Measurements from ENCODE around the gene ALMS1.
"Not testable (repeated sequence)": the region's sequence is repeated elsewhere in the genome, so short reads cannot be mapped to it uniquely, and the experiment has no call there.

Gene ALMS1

GRCh38 chr2:73494031-73494430 lies 108.4 kb downstream of the ALMS1 start:
- no peaks in the 10 kb centered on the region for H3K4me1 ChIP-seq
- H3K27me3 ChIP-seq (ENCODE audit: low read depth): no peaks in the 10 kb centered on the region
- in situ Hi-C loops (cut with MboI; ENCODE audit: low sequenced_read_pairs): no loop called here
- H3K9me3 ChIP-seq: no peaks in the 10 kb centered on the region
- H3K4me3 ChIP-seq: no peak overlapping the region
- peaks cover 23% of the 10 kb centered on the region for H3K36me3 ChIP-seq (replicated peaks)
- no peak for DNase-seq (ENCODE audit: low spot score in 2 of 2)

DNA sequence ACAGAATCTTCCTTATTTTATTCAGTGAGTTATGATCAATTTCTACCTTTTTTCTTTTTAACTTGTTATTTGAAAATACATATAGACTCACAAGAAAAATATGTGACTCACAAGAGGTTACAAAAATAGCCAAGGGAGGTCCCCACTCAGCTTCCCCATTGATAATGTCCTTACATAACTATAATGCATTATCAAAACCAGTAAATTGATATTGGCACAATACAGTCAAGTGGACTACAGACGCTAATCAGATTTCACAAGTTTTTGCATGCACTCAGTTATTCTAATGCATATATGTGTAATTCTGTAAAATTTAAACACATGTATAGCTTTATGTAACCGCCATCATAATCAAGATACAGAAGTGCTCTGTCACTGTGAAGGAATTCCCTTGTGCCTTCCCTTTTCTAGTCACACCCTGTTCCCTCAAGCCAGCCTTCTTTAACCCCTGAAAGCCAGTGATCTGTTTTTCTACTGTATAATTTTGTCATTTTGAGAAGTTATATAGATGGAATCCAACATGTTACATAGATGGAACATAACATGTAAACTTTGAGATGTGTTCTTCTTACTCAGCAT lies 118.4 kb downstream of the ALMS1 start:
- no peak for DNase-seq (ENCODE audit: low spot score in 2 of 2)
- no peaks in the 10 kb centered on the region for H3K9me3 ChIP-seq
- H3K4me1 ChIP-seq: no peaks in the 10 kb centered on the region
- H3K27me3 ChIP-seq (ENCODE audit: low read depth): no peaks in the 10 kb centered on the region
- no peak overlapping the region for H3K4me3 ChIP-seq
- no peaks in the 10 kb centered on the region for H3K36me3 ChIP-seq (replicated peaks)
- in situ Hi-C loops (cut with MboI; ENCODE audit: low sequenced_read_pairs): no loop called here

- H3K9me3 ChIP-seq; H3K4me3 ChIP-seq; in situ Hi-C loops (cut with MboI; ENCODE audit: low sequenced_read_pairs); DNase-seq (ENCODE audit: low spot score in 2 of 2); H3K4me1 ChIP-seq; H3K27me3 ChIP-seq (ENCODE audit: low read depth); H3K36me3 ChIP-seq (replicated peaks): not testable (repeated sequence)
Measured at GRCh38 chr2:73504850-73505249, 119.2 kb downstream of the ALMS1 start.

GRCh38 chr2:73510470-73510869 lies 124.8 kb downstream of the ALMS1 start:
- H3K36me3 ChIP-seq (replicated peaks); H3K27me3 ChIP-seq (ENCODE audit: low read depth); in situ Hi-C loops (cut with MboI; ENCODE audit: low sequenced_read_pairs); H3K4me3 ChIP-seq; H3K4me1 ChIP-seq; DNase-seq (ENCODE audit: low spot score in 2 of 2); H3K9me3 ChIP-seq: not testable (repeated sequence)

DNA sequence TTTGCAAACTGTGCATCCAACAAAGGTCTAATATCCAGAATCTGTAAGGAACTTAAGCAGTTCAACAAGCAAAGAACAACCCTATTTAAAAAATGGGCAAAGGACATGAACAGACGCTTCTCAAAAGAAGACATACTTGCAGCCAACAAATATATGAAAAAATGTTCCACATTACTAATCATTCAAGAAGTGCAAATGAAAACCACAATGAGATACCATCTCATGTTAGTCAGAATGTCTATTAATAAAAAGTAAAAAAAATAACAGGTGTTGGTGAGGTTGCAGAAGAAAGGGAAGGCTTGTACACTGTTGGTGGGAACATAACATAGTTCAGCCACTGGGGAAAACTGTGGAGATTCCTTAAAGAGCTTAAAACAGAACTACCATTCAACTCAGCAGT lies 130.4 kb downstream of the ALMS1 start:
- H3K9me3 ChIP-seq: no peaks in the 10 kb centered on the region
- H3K4me3 ChIP-seq: no peak overlapping the region
- H3K27me3 ChIP-seq (ENCODE audit: low read depth): no peaks in the 10 kb centered on the region
- DNase-seq (ENCODE audit: low spot score in 2 of 2): no peak
- H3K4me1 ChIP-seq: no peaks in the 10 kb centered on the region
- in situ Hi-C loops (cut with MboI; ENCODE audit: low sequenced_read_pairs): no loop called here
- H3K36me3 ChIP-seq (replicated peaks): no peaks in the 10 kb centered on the region; the same call in 1 of the 2 replicates

- Histone ChIP-seq H3K4me3 (no peak overlapping the region), H3K4me1 (no peaks in the 10 kb centered on the region), H3K36me3 (replicated peaks) (no peaks in the 10 kb centered on the region; the same call in 1 of the 2 replicates), H3K27me3 (ENCODE audit: low read depth) (no peaks in the 10 kb centered on the region), H3K9me3 (peaks cover 5% of the 10 kb centered on the region; the same call in 1 of the 2 replicates)
- DNase-seq (ENCODE audit: low spot score in 2 of 2): no peak
- in situ Hi-C loops (cut with MboI; ENCODE audit: low sequenced_read_pairs): no loop called here
Measured at GRCh38 chr2:73528688-73529087, 143.1 kb downstream of the ALMS1 start.

GRCh38 chr2:73530773-73531172 lies 145.1 kb downstream of the ALMS1 start:
- H3K4me1 ChIP-seq; H3K36me3 ChIP-seq (replicated peaks); DNase-seq (ENCODE audit: low spot score in 2 of 2); H3K27me3 ChIP-seq (ENCODE audit: low read depth); in situ Hi-C loops (cut with MboI; ENCODE audit: low sequenced_read_pairs); H3K4me3 ChIP-seq; H3K9me3 ChIP-seq: not testable (repeated sequence)

DNA sequence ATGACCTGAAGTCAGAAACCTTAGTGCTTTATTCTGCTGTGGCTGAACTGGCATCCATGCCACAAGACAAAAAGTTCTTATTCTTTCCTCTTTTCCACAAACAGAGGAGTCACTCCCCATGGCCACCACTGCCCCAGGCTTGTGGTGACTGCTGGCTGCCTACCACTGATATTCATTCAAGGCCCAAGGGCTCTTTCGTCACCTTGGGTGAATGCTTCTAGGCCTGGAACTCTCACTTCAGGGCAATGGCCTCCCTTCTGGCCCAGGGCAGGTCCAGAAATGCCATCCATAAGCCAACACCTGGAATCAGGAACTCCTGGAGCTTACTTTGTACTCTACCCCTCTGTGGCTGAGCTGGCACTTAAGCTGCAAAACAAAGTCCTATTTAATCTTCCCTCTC lies 146.7 kb downstream of the ALMS1 start:
- Histone ChIP-seq H3K4me1 (no peaks in the 10 kb centered on the region), H3K4me3 (no peak overlapping the region), H3K9me3 (peaks cover 5% of the 10 kb centered on the region; the same call in 1 of the 2 replicates), H3K36me3 (replicated peaks) (peaks cover 11% of the 10 kb centered on the region), H3K27me3 (ENCODE audit: low read depth) (no peaks in the 10 kb centered on the region)
- in situ Hi-C loops (cut with MboI; ENCODE audit: low sequenced_read_pairs): no loop called here
- DNase-seq (ENCODE audit: low spot score in 2 of 2): no peak

DNA sequence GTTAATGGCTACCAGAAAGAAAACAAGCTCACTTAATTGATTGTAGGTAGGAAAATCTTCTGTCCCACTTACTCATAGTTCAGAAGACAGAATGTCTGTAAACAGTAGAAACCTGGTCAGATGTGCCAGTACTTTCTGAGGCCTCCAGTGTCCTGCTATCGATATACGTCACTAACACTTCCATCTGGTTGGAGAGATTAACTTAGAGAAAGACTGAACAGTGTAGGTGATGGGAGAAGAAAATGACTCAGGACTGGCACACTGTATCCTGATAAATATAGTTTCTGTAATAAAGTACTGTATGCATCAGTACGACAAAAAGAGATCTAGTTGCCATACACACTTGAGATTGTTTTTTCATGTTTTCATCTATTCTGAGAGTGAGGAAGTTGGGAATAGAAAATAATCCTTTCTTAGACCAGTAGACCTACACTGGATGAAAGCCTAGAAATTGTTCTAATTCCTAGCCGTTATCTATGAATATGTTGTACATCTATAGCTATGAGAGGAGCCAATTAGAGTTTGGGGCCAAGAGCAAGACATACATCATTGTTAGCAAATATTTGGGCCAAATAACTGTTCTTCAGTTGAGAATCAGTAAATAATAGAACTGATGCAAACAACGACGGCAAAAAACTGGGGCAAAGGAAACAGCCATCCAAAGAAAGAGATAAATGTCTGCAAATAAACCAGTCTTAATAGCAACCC lies 150.7 kb downstream of the ALMS1 start:
- no peak overlapping the region for H3K4me3 ChIP-seq
- no peaks in the 10 kb centered on the region for H3K9me3 ChIP-seq
- no peaks in the 10 kb centered on the region for H3K27me3 ChIP-seq (ENCODE audit: low read depth)
- no peaks in the 10 kb centered on the region for H3K4me1 ChIP-seq
- in situ Hi-C loops (cut with MboI; ENCODE audit: low sequenced_read_pairs): no loop called here
- no peak for DNase-seq (ENCODE audit: low spot score in 2 of 2)
- peaks cover 11% of the 10 kb centered on the region for H3K36me3 ChIP-seq (replicated peaks)

- peak; percentile 68 to 73 for DNase-seq (ENCODE audit: low spot score in 2 of 2)
- peaks cover 13% of the 10 kb centered on the region for H3K4me1 ChIP-seq
- H3K36me3 ChIP-seq (replicated peaks); H3K4me3 ChIP-seq; H3K27me3 ChIP-seq (ENCODE audit: low read depth); H3K9me3 ChIP-seq; in situ Hi-C loops (cut with MboI; ENCODE audit: low sequenced_read_pairs): not testable (repeated sequence)
Measured at GRCh38 chr2:73560875-73561274, 175.2 kb downstream of the ALMS1 start.

DNA sequence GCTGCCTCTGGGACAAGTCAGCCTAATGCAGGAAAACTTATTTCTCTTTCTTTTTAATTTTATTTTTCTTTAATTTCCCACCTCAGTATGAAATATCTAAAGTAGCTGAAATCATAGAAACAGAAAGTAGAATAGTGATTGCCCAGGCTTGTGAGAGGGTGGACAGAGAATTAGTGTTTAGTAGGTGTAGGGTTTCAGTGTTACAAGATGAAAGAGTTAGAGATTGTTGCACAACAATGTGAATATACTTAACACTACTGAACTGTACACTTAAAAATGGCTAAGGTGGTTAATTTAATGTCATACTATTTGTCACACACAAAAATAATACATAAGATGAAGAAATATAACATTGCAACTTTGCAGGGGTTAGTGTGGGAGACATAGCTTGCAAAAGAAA lies 175.8 kb downstream of the ALMS1 start:
- peaks cover 13% of the 10 kb centered on the region for H3K4me1 ChIP-seq
- in situ Hi-C loops (cut with MboI; ENCODE audit: low sequenced_read_pairs): no loop called here
- no peak overlapping the region for H3K4me3 ChIP-seq
- no peaks in the 10 kb centered on the region for H3K9me3 ChIP-seq
- no peaks in the 10 kb centered on the region for H3K27me3 ChIP-seq (ENCODE audit: low read depth)
- H3K36me3 ChIP-seq (replicated peaks): 0 out of 2 replicates have a peak, but pooled peaks cover 3% of the 10 kb centered on the region
- no peak for DNase-seq (ENCODE audit: low spot score in 2 of 2)

GRCh38 chr2:73564986-73565385 lies 179.3 kb downstream of the ALMS1 start:
- peaks cover 22% of the 10 kb centered on the region for H3K4me1 ChIP-seq
- H3K4me3 ChIP-seq: no peak overlapping the region
- no peaks in the 10 kb centered on the region for H3K36me3 ChIP-seq (replicated peaks)
- DNase-seq (ENCODE audit: low spot score in 2 of 2): no peak
- in situ Hi-C loops (cut with MboI; ENCODE audit: low sequenced_read_pairs): no loop called here
- H3K27me3 ChIP-seq (ENCODE audit: low read depth): no peaks in the 10 kb centered on the region
- H3K9me3 ChIP-seq: no peaks in the 10 kb centered on the region

- in situ Hi-C loops (cut with MboI; ENCODE audit: low sequenced_read_pairs): no loop called here
- no peaks in the 10 kb centered on the region for H3K27me3 ChIP-seq (ENCODE audit: low read depth)
- DNase-seq (ENCODE audit: low spot score in 2 of 2): no peak
- no peak overlapping the region for H3K4me3 ChIP-seq
- no peaks in the 10 kb centered on the region for H3K36me3 ChIP-seq (replicated peaks)
- no peaks in the 10 kb centered on the region for H3K9me3 ChIP-seq
- peaks cover 11% of the 10 kb centered on the region for H3K4me1 ChIP-seq
Measured at GRCh38 chr2:73566288-73566878, 180.7 kb downstream of the ALMS1 start.

DNA sequence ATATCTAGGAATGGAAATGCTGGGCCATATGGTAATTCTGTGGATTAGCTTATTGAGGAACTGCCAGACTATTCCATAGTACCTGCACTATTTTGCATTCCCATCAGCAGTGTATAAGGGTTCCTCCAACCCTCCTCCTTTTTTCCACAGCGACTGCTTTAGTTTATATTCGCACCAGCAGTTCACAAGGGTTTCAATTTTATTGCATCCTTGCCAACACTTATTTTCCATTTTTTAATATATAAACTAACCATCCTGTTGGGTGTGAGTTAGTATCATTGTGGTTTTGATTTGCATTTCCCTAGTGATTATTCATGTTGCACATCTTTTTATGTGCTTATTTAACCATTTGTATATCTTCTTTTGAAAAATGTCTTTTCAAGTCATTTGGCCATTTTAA lies 189.6 kb downstream of the ALMS1 start:
- no peak for DNase-seq (ENCODE audit: low spot score in 2 of 2)
- Histone ChIP-seq H3K36me3 (replicated peaks) (no peaks in the 10 kb centered on the region), H3K9me3 (no peaks in the 10 kb centered on the region; the same call in 1 of the 2 replicates), H3K27me3 (ENCODE audit: low read depth) (no peaks in the 10 kb centered on the region), H3K4me1 (no peaks in the 10 kb centered on the region; the same call in 1 of the 2 replicates), H3K4me3 (no peak overlapping the region)
- in situ Hi-C loops (cut with MboI; ENCODE audit: low sequenced_read_pairs): no loop called here

Measured in HAP-1 (cell line).